ENCODE data around the gene KAT6B. TPM values are rescaled to one million over a fixed set of nuclear protein-coding genes. Genes with fewer than 3 reads are reported as not detected.

The KAT6B gene
- total and polyA plus RNA-seq, 2 donors (not counting 1 experiment from before 2014, with no cell fraction given): 3.9 to 37.8 TPM

DNA sequence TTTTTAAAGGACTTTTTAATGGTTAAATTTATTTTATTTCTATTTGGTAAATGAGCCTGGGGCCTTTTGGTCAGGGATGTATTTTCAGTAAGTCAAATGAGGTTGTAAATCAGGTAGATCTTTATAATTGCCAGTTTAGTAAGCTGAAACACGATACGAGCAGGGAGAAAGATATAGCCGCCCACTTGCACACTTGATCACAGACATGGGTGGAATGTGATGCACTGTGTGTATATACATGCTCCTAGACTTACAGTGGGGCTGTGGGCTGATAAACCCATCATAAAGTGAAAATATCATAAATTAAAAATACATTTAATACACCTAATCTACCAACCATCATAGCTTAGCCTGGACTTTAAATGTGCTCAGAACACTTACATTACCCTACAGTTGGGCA, 165.7 kb downstream of the KAT6B start:
- H3K4me2 ChIP-seq (ENCODE audit: extremely low read depth, insufficient read depth, low read length): no peak overlapping the region
- TF ChIP-seq EZH2 (IDR thresholded peaks at IDR 0.05; ENCODE audit: low read length, missing control alignments): no peak
- TF ChIP-seq, protein P1, sequence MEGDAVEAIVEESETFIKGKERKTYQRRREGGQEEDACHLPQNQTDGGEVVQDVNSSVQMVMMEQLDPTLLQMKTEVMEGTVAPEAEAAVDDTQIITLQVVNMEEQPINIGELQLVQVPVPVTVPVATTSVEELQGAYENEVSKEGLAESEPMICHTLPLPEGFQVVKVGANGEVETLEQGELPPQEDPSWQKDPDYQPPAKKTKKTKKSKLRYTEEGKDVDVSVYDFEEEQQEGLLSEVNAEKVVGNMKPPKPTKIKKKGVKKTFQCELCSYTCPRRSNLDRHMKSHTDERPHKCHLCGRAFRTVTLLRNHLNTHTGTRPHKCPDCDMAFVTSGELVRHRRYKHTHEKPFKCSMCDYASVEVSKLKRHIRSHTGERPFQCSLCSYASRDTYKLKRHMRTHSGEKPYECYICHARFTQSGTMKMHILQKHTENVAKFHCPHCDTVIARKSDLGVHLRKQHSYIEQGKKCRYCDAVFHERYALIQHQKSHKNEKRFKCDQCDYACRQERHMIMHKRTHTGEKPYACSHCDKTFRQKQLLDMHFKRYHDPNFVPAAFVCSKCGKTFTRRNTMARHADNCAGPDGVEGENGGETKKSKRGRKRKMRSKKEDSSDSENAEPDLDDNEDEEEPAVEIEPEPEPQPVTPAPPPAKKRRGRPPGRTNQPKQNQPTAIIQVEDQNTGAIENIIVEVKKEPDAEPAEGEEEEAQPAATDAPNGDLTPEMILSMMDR (conservative IDR thresholded peaks at IDR 0.05 in 1 of 2, IDR thresholded peaks at IDR 0.05 in 1 of 2; ENCODE audit: low read depth in 1 of 2, low read length in 2 of 2): no peak
- H3K36me3 ChIP-seq (ENCODE audit: control insufficient read depth, insufficient read depth, low read length): peaks cover 3% of the 10 kb centered on the region
- no peak for DNase-seq (ENCODE audit: low read depth in 2 of 2)
- H4K20me1 ChIP-seq (ENCODE audit: control insufficient read depth, extremely low read depth, insufficient read depth, low read length): no peaks in the 10 kb centered on the region
- H3K79me2 ChIP-seq (ENCODE audit: control insufficient read depth, insufficient read depth, low read length): no peaks in the 10 kb centered on the region
- H3K4me1 ChIP-seq (ENCODE audit: control insufficient read depth, extremely low read depth, insufficient read depth, low read length): no peaks in the 10 kb centered on the region
- H3K9me3 ChIP-seq (ENCODE audit: control insufficient read depth, insufficient read depth, low read depth, low read length): no peaks in the 10 kb centered on the region
- no peak overlapping the region for H2AFZ ChIP-seq (ENCODE audit: low read length)
- H3K27me3 ChIP-seq (ENCODE audit: control insufficient read depth, insufficient read depth, low read length): no peaks in the 10 kb centered on the region
- no peak overlapping the region for H3K4me3 ChIP-seq (replicated peaks in 1 of 4; ENCODE audit: control extremely low read depth in 1 of 4, insufficient read depth in 1 of 4, low read depth in 3 of 4, low read length in 4 of 4)
- no peak overlapping the region for H3K27ac ChIP-seq (ENCODE audit: insufficient read depth, low read length)
- no peak overlapping the region for H3K9ac ChIP-seq (ENCODE audit: insufficient read depth, low read length)

DNA sequence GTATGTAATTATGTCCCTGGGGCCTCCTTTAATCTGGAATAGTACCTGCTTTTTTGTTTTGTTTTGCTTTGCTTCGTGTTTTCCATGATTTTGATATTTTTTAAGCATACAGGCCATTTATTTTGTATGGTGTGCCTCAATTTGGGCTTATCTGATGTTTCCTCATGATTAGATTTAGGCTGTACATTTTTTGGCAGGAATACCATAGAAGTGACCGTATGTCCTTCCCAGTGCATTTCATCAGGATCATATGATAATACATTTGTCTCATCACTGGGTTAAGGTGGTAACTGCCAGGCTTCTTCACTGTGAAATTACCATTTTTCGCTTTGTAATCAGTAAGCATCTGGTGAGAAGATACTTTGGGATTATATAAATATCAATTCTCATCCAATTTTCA, 167.2 kb downstream of the KAT6B start:
- DNase-seq (ENCODE audit: low read depth in 2 of 2): no peak
- Histone ChIP-seq H3K79me2 (ENCODE audit: control insufficient read depth, insufficient read depth, low read length) (no peaks in the 10 kb centered on the region), H3K4me3 (replicated peaks in 1 of 4; ENCODE audit: control extremely low read depth in 1 of 4, insufficient read depth in 1 of 4, low read depth in 3 of 4, low read length in 4 of 4) (no peak overlapping the region), H4K20me1 (ENCODE audit: control insufficient read depth, extremely low read depth, insufficient read depth, low read length) (no peaks in the 10 kb centered on the region), H2AFZ (ENCODE audit: low read length) (no peak overlapping the region), H3K4me1 (ENCODE audit: control insufficient read depth, extremely low read depth, insufficient read depth, low read length) (no peaks in the 10 kb centered on the region), H3K27me3 (ENCODE audit: control insufficient read depth, insufficient read depth, low read length) (no peaks in the 10 kb centered on the region), H3K9me3 (ENCODE audit: control insufficient read depth, insufficient read depth, low read depth, low read length) (no peaks in the 10 kb centered on the region), H3K27ac (ENCODE audit: insufficient read depth, low read length) (no peak overlapping the region), H3K36me3 (ENCODE audit: control insufficient read depth, insufficient read depth, low read length) (peaks cover 3% of the 10 kb centered on the region), H3K9ac (ENCODE audit: insufficient read depth, low read length) (no peak overlapping the region), H3K4me2 (ENCODE audit: extremely low read depth, insufficient read depth, low read length) (no peak overlapping the region)
- TF ChIP-seq, protein P1 (conservative IDR thresholded peaks at IDR 0.05 in 1 of 2, IDR thresholded peaks at IDR 0.05 in 1 of 2; ENCODE audit: low read depth in 1 of 2, low read length in 2 of 2): no peak
- no peak for TF ChIP-seq EZH2 (IDR thresholded peaks at IDR 0.05; ENCODE audit: low read length, missing control alignments)

- H3K4me1 ChIP-seq (ENCODE audit: control insufficient read depth, extremely low read depth, insufficient read depth, low read length): no peaks in the 10 kb centered on the region
- H3K4me3 ChIP-seq (replicated peaks in 1 of 4; ENCODE audit: control extremely low read depth in 1 of 4, insufficient read depth in 1 of 4, low read depth in 3 of 4, low read length in 4 of 4): no peak overlapping the region
- H3K36me3 ChIP-seq (ENCODE audit: control insufficient read depth, insufficient read depth, low read length): peaks cover 3% of the 10 kb centered on the region
- no peak overlapping the region for H3K27ac ChIP-seq (ENCODE audit: insufficient read depth, low read length)
- TF ChIP-seq, protein P1 (conservative IDR thresholded peaks at IDR 0.05 in 1 of 2, IDR thresholded peaks at IDR 0.05 in 1 of 2; ENCODE audit: low read depth in 1 of 2, low read length in 2 of 2): no peak
- H2AFZ ChIP-seq (ENCODE audit: low read length): no peak overlapping the region
- DNase-seq (ENCODE audit: low read depth in 2 of 2): peak in 1 of 2 donors; percentile 8
- H3K4me2 ChIP-seq (ENCODE audit: extremely low read depth, insufficient read depth, low read length): no peak overlapping the region
- no peaks in the 10 kb centered on the region for H3K27me3 ChIP-seq (ENCODE audit: control insufficient read depth, insufficient read depth, low read length)
- H4K20me1 ChIP-seq (ENCODE audit: control insufficient read depth, extremely low read depth, insufficient read depth, low read length): no peaks in the 10 kb centered on the region
- no peaks in the 10 kb centered on the region for H3K9me3 ChIP-seq (ENCODE audit: control insufficient read depth, insufficient read depth, low read depth, low read length)
- H3K79me2 ChIP-seq (ENCODE audit: control insufficient read depth, insufficient read depth, low read length): no peaks in the 10 kb centered on the region
- no peak overlapping the region for H3K9ac ChIP-seq (ENCODE audit: insufficient read depth, low read length)
These were observed 168.5 kb downstream of the KAT6B start for GRCh38 chr10:74994854-74995253.

Measured in fibroblast of lung (primary cell).